NCI-H446 (cell line): ENCODE results near the gene PYDC2.

ENCODE experiments used
- DNase-seq, 2 experiments: peaks; one replicate each; lab custom pipeline; 2025; lab: John Stamatoyannopoulos, UW

PYDC2 gene

DNA sequence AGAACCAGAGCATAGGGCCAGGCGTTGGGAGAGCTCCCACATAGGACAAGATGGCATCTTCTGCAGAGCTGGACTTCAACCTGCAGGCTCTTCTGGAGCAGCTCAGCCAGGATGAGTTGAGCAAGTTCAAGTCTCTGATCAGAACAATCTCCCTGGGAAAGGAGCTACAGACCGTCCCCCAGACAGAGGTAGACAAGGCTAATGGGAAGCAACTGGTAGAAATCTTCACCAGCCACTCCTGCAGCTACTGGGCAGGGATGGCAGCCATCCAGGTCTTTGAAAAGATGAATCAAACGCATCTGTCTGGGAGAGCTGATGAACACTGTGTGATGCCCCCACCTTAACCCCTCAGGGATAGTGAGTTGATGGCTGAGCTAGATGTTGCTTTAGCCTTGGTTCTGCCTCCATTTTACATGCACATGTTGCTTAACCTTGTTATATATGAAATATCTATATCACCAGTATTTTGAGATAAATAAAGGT is at the start of gene PYDC2:
TSS of gene PYDC2 (plus strand) at position 51 of the 483 bp plus-strand sequence. CDS start at position 51, 0 bp downstream.
- DNase-seq: peak in 1 of 2 experiments; percentile 47

DNA sequence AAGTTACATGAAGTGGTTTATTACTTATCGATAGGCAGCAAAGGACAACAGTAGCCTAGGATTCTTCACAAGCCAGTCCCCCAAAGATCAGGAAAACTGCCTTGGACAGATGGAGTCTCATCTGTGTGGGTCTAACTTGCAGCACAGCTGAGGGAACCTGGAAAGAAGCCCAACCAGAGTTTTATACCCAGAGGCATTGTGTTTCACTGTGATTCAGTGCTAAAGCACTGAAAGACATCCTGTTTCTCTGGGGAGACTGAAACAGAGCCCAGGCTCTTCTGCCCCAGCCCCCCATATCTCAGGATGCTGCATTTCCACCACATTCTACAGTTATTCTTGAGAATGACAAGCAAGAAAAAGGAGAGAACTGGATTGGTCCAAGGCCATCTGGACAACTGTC is 48.2 kb upstream of the PYDC2 start:
- DNase-seq: peak; percentile 74 to 88

DNA sequence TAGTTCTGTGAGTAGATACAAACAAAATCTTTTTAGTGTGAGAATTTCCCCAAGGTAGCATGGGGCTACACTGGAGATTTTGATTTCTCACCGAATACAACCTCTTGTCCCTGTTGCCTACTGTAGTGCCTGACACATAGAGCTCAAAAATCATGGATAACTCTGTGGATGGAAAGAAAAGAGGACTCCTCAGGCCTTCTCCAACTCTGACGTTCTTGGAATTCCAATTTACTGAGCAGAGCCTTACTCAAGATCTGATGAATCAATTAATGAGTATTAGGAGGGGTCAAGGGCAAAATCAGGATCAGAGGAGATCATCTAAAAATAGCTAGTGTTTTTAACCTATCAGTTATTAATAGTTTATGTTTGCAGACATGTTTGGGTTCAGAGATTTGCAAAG is 46.7 kb upstream of the PYDC2 start:
- DNase-seq: no peak

DNA sequence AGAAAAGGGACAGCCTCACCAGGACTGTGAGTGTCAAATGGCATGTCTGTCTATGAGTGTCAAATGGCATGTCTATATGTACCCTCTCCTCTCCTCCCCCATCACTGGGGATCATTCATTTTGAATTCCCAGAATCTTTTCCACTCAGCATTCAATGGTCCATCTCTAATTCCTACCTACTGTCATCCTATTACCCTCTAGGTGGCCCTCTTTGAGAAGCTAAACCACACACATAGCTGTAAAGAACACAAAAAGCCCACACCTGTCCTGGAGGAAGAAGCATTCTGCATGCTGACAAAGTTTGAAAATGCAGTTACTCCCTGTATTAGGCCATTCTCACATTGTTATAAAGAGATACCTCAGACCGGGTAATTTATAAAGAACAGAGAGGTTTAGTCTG is 46.2 kb upstream of the PYDC2 start:
- DNase-seq: no peak

DNA sequence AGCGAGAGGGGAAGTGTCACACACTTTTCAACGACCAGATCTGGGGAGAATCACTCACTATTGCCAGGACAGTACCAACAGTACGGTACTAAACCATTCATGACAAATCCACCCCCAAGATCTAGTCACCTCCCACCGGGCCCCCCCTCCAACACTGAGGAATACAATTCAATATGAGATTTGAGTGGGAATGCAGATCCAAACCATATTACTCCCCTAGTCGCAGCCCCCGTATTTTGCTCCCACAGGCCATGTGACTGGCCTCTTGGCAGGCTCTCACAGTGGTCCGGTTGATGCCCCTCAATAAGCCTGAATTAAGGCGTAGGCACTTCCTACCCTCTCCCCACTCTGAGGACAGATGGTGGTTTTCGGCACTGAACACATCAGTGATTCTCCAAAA is 45.4 kb upstream of the PYDC2 start:
- DNase-seq: no peak

DNA sequence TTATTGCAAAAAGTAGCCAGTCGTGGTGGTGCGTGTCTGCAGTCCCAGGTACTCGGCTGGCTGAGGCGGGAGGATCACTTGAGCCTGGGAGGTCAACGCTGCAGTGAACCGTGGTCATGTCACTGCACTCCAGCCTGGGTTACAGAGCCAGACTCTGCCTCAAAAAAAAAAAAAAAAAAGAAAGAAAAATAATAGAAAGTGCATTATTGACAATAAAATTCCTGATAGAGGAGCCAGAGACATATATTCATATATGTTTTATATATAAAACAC is 43.6 kb upstream of the PYDC2 start:
- no peak for DNase-seq

DNA sequence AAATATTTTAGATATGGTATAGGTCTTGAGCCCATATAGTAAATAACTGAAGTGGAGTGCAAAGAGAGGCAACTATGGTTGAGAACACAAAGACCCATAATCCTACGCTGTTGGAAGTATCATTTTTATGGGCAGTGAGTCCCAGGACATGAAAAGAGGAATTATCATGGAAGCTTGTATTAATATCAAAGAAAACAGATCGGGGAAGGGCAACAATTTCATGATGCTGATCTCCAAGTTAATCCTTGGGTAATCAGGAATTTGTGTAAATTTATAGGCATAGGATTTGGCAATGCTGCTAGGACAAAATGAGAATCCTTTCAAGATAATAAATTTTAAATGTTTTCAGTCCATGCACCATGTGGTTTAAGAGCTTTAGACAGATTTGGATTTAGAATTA is 40.2 kb upstream of the PYDC2 start:
- no peak for DNase-seq

DNA sequence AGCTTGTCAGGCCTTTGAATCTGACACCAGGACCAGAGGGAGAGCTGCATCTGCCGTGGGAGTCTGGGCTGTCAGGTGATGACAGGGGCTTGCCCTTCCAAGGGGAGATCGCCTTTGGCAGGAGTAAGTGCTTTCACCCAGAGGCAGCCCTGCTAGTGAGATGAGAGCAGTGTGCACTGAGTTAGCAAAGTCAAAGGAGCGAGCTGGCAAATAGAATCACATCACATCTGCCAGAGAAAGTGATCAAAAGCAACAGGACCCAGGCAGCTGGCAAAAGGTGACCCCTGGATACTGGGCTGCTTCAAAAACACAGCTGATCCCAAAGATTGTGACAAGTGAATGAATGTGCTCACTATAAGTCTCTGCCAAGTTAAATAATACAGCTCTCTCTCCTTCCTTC is 36.1 kb upstream of the PYDC2 start:
- DNase-seq: peak in 1 of 2 experiments; percentile 50

DNA sequence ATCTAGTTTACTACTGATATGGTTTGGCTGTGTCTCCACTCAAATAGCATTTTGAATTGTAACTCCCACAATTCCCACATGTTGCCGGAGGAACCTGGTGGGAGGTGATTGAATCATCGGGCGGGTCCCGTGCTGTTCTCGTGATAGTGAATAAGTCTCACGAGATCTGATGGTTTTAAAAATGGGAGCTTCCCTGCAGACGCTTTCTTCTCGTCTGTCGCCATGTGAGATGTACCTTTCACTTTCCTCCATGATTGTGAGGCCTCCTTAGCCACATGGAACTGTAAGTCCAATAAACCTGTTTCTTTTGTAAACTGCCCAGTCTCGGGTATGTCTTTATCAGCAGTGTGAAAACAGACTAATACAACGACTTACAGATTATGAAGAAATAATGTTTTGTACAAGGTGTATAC is 35.6 kb upstream of the PYDC2 start:
- peak; percentile 52 to 84 for DNase-seq

DNA sequence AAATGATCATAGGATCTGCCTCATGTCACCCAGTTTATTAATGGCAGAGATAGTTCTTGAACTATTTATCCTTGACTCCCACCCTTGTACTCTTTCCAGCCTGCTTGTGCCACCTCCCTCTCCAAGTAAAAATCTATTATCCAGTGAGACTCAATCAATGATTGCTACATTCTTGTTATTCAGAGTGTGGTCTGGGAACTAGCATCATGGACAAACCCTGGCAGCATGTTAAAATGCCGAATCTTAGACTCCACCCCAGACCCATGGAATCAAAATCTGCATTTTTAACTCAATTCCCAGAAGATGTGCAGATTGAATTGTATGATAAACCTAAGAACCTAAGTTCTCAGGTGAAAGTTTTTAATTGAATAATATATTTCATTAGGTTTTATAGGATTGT is 34.7 kb upstream of the PYDC2 start:
- no peak for DNase-seq

DNA sequence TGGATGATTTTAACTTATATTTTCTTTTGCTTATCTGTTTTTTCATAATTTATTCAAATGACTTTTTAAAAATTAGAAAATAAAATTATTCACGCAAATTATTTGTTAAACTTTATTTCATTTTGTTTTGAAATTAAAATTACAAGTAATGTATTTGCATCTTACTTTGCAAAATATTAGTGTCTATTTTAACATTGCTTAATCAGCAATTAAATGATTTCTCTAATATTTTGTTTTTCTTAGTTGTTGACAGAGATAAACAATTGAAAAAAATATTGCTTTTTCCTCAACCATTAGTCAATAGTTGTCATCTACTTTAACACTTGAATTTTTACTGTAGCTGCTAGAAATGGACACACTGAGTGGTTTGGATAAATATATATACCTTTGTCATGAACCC is 32.8 kb upstream of the PYDC2 start:
- DNase-seq: no peak

DNA sequence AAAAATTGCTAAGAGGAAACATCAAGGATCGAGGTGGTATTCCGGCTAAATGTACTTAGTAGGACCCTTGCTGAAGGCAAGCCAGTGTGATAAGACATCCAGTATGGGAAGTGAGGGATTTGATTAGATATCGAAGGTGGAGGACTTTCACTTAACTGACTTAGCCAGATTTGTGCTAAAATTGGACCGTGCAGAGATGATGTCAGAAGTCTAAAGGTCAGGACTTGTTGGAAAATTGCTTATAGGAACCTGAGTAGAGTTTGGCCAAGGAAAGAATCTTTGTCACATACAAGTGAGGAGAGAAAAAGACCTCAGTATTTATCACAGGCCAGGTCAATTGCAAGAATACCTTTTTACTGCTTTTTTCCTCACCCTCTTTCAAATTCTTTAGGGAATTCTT is 30.9 kb upstream of the PYDC2 start:
- DNase-seq: no peak

DNA sequence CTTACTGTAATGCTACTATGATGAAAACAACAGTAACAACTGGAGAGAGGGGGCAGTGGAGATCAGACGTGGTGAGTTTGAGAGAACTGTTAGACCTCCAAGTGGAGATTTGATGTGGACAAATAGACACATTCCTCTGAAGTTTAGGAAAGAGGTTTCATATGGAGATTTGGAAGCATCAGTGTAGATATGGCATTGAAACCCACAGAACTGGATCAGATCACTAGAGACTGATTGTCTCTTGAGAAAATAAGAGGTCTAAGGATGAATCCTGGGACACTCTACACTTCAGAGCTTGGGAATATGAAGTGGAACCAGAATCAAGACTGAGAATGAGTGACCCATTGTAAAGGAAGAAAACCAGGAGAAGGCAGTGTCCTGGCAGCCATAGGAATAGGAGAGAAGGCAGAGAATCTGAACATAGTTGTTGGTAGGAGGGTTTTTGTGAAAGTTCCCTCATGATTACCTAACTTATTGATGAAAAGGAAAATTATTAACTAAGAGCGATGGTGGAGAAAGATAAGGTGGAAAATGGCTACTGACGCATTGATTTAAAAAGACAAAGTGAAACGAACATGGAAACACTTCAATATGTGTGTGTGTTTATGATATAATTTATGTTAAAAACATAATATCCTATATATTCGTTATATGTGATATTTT is 29.7 kb upstream of the PYDC2 start:
- DNase-seq: no peak

DNA sequence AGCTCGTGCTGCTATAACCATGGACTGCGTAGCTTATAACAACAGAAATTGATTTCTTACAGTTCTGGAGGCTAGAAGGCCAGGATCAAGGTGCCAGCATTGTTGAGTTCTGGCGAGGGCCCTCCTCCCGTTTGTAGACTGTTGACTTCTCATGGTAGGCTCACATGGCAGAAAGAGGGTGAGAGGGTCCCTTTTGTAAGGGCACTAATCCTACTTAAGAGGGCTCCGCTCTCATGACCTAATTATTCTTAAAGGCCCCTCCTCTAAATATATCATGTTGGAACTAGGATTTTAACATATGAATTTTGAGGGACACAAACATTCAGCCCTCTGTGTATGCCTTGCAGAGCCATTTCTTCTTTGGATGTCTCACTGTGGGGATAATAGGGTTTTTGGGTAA is 28.8 kb upstream of the PYDC2 start:
- DNase-seq: no peak

DNA sequence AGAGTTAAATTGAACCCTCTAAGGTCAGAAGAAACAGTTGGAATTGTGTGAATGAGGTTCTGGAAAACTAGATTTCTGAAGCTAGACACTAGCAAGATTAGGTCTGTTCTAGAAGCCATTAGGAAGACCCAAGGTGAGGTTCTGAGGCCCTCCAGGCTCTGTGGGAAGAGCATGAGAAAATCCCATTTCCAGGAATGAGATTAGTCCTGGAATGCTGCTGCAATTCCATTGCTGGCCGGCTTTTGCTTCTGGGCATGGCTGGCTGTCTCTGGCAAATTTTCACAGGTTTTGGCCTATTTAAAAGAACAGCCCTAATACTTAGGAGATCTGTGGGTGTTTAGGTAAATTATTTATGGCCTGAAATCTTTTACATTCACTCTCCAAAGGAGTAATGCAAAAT is 26.9 kb upstream of the PYDC2 start:
- no peak for DNase-seq

DNA sequence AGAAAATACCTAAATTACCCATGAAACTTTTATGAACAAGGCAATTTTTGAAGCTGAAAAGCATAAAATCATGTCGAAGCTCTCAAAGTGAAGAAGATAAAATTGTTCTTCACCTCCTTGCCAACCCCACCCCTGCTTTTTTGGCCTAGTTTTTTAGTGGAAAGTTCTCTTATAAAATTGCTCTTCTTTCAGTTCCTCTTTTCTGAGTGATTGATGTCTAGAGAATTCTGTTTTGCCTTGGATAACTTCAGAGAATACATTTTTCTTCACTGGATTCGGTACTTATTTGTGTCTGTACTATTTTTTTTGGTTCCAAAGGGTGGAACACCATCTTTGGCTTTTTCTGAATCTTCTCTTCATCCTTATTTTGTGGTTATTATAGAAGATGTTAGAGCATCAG is 25.0 kb upstream of the PYDC2 start:
- no peak for DNase-seq

DNA sequence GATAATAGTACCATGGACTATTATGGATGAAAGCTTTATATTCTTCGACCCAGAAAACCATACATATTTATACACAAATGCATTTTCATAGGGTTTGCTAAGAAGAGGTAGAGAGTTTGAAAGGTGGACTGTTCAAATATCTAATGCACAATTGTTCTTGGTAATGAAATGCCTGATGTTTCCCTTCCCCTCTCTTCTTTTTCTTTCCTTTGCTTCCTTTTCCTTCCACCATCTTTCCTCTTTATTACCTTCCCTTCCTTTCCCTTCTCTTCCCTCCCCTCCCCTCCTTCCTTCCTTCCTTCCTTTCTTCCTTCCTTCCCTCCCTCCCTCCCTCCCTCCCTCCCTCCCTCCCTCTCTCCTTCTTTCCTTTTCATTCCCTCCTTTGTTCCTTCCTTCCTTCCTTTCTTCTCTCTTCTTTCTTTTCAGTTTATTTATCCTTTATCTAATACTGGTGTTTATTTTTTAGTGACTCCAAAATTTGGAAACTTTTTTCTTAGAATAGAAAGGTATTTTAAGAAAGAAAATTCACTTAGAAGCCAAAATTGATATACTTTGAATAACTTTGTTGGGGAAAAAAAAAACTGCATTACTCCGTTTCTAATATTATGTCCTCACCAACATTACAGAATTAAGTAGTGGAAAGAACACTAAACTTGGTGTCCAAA is 22.7 kb upstream of the PYDC2 start:
- no peak for DNase-seq

DNA sequence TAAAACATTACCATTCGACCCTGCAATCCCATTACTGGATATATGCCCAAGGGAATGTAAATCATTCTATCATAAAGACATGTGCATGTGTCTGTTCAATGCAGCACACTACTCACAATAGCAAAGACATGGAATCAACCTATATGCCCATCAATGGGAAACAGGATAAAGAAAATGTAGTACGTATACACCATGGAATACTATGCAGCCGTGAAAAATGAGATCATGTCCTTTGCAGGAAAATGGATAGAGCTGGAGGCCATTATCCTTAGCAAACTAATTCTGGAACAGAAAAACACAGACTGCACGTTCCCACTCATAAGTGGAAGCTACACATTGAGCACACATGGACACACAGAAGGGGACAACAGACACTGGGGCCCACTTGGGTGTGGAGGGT is 20.4 kb upstream of the PYDC2 start:
- DNase-seq: no peak

DNA sequence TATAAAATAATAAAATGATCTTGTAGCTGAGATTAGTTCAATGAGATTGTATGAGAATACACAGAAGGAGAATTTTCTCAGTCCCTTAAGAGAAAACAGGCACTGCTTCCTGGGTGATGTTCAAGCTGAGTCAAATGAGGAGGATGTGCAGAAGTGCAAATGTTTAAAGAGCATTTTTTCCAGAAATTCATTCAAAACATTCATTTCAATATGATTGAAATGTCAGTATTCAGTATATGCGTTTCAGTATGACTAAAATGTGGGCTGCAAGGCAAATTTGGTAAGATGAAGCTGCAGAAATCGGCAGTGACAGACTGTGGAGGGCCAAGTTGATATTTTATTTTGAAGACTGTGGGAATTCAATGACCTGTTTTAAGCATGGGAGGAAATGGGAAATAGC is 19.3 kb upstream of the PYDC2 start:
- DNase-seq: no peak

DNA sequence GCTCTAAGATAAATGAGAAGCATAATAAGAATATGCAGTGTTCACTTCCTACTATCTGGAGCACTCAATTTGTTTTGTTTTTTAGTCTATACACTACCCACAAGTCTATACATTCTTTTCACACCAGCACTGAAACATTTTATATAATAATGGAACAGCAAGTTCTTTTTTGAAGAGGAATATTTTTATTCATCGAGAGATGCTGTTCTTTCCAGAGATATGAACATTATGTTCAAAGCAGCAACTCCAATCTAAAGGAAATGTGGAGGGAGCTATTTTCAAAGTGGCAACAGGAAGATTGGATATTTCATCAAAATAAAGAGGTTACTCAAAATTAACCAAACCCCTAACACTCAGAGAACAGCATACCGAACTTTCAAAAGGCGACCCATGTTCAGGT is 16.4 kb upstream of the PYDC2 start:
- no peak for DNase-seq

DNA sequence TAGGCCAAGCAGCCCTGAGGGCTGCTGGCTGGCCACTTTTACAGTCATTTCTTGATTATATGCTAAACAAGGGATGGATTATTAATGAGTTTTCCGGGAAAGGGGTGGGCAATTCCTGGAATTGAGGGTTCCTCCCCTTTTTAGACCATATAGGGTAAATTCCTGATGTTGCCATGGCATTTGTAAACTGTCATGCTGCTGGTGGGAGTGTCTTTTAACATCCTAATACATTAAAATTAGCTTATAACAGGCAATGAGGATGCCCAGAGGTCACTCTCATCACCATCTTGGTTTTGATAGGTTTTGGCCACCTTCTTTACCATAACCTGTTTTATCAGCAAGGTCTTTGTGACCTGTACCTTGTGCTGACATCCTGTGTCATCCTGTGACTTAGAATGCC is 11.7 kb upstream of the PYDC2 start:
- DNase-seq: no peak

DNA sequence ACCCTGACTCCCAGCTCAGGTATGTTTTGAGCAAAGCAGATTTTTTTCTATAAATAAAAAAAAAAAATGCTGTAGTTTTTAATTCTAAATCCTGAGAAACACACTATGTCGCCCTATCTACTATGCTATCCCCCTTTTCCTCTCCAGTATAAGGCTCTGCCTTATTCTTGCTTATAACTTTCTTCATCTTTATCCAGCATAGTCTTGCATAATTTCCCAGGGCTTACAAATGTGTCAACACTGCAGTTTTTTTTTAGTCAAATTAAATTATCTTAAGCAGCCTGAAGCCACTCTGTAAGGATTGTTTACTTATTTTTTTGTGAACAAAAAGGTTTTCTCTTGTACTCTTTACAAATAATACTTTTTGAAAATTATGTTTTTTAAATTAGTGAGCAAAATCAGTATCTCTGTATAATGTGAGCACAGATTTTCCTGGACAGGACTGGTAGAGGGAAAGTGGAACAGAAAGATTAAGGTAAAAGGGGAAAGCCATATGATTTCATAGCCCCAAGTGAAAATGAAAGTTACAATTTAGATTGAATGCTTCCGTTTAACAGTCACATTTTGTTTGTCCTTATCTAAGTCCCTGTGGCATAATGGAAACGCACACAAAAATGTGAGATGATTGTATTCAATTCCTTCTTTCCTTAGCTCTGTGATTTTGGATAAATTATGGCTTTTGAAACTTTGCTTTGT is 5.6 kb upstream of the PYDC2 start:
- DNase-seq: no peak

DNA sequence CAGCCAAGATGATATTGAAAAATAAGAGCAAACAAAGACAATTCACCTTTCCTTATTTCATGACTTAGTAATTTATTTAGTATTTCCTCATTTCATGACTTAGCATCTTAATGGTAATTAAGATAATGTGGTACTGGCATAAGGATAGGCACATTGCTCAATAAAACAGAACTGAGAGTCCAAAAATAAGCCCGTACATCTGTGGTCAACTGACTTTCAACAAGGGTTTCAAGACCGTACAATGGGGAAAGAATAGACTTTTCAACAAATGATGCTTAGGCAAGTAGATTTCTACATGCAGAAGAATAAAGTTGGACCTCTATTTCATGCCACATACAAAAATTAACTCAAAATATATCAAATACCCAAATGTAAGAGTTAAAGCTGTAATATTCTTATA is 603 bp upstream of the PYDC2 start:
- DNase-seq: no peak

DNA sequence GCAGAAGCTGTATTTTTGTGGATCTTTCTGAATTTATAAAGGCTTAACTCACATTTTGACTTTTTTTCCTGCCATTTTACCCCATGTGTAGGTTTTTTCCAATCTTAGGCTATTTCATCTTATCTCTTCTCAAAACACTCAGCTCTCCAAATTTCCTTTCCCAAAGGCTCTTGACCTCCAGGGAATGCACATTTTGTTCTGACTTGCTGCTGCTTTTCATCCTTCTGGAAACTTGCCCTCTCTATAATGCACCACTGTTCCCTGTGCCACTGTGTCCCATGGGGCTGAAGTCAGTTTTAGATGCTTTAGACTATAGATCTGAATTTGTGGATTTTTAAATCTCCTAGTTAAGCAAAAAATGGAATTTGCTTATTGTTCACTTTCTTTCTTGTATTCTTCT is 9.1 kb downstream of the PYDC2 start:
- DNase-seq: no peak
